ENCODE results near the gene TLL2.
A peak's percentile ranks its signal among the peaks of the same experiment; 100 is the strongest.

Gene TLL2

GRCh38 chr10:96402417-96403305, 111.1 kb downstream of the TLL2 start:
- H3K4me3 ChIP-seq: no peak overlapping the region
- no peak overlapping the region for H3K27ac ChIP-seq

GRCh38 chr10:96401036-96401435, 112.7 kb downstream of the TLL2 start:
- Histone ChIP-seq H3K4me3 (no peak overlapping the region), H3K27ac (no peak overlapping the region)

- Histone ChIP-seq H3K27ac (no peak overlapping the region), H3K4me3 (no peak overlapping the region)
Observed at GRCh38 chr10:96400465-96400864, 113.3 kb downstream of the TLL2 start.

GRCh38 chr10:96397902-96398301, 115.8 kb downstream of the TLL2 start:
- H3K27ac ChIP-seq: no peak overlapping the region
- H3K4me3 ChIP-seq: no peak overlapping the region

- Histone ChIP-seq H3K27ac (no peak overlapping the region), H3K4me3 (no peak overlapping the region)
Observed at GRCh38 chr10:96395931-96396877, 117.5 kb downstream of the TLL2 start.

GRCh38 chr10:96390460-96390864, 123.3 kb downstream of the TLL2 start:
- Histone ChIP-seq H3K4me3 (no peak overlapping the region), H3K27ac (no peak overlapping the region)

- Histone ChIP-seq H3K27ac (no peak overlapping the region), H3K4me3 (no peak overlapping the region)
Observed at GRCh38 chr10:96389785-96390184, 123.9 kb downstream of the TLL2 start.

GRCh38 chr10:96387601-96388000, 126.1 kb downstream of the TLL2 start:
- no peak overlapping the region for H3K4me3 ChIP-seq

GRCh38 chr10:96387161-96387560, 126.6 kb downstream of the TLL2 start:
- Histone ChIP-seq H3K4me3 (no peak overlapping the region), H3K27ac (peak overlapping the region in 1 of 21 experiments; percentile 2)

More at GRCh38 chr10:96387601-96388000, 126.1 kb downstream of the TLL2 start:
- peak overlapping the region in 1 of 21 experiments; percentile 2 for H3K27ac ChIP-seq

GRCh38 chr10:96384506-96384905, 129.2 kb downstream of the TLL2 start:
- Histone ChIP-seq H3K4me3 (no peak overlapping the region), H3K27ac (no peak overlapping the region)

GRCh38 chr10:96380821-96381220, 132.9 kb downstream of the TLL2 start:
- Histone ChIP-seq H3K27ac (no peak overlapping the region), H3K4me3 (no peak overlapping the region)

GRCh38 chr10:96379758-96380157, 134.0 kb downstream of the TLL2 start:
- H3K27ac ChIP-seq: no peak overlapping the region
- H3K4me3 ChIP-seq: no peak overlapping the region

GRCh38 chr10:96378741-96379140, 135.0 kb downstream of the TLL2 start:
- H3K4me3 ChIP-seq: no peak overlapping the region
- H3K27ac ChIP-seq: no peak overlapping the region

- Histone ChIP-seq H3K27ac (no peak overlapping the region), H3K4me3 (no peak overlapping the region)
Observed at GRCh38 chr10:96377816-96378294, 135.9 kb downstream of the TLL2 start.

- H3K4me3 ChIP-seq: no peak overlapping the region
Observed at GRCh38 chr10:96376483-96376882, 137.2 kb downstream of the TLL2 start.

GRCh38 chr10:96374985-96375830, 138.5 kb downstream of the TLL2 start:
- no peak overlapping the region for H3K27ac ChIP-seq
- peak overlapping the region; percentile 6 to 39 (median 22) for H3K4me3 ChIP-seq

More at GRCh38 chr10:96376483-96376882, 137.2 kb downstream of the TLL2 start:
- H3K27ac ChIP-seq: no peak overlapping the region

- Histone ChIP-seq H3K27ac (no peak overlapping the region), H3K4me3 (peak overlapping the region in 5 of 7 experiments; percentile 16 to 39 (median 32))
Observed at GRCh38 chr10:96374639-96374984, 139.1 kb downstream of the TLL2 start.

GRCh38 chr10:96374004-96374403, 139.7 kb downstream of the TLL2 start:
- Histone ChIP-seq H3K27ac (no peak overlapping the region), H3K4me3 (no peak overlapping the region)

- no peak overlapping the region for H3K27ac ChIP-seq
- no peak overlapping the region for H3K4me3 ChIP-seq
Observed at GRCh38 chr10:96371356-96371755, 142.4 kb downstream of the TLL2 start.

All from skin epidermis (tissue), 12 donors.